ENCODE results near the gene STARD6. TPM values are rescaled to one million over a fixed set of nuclear protein-coding genes. Genes with fewer than 3 reads are reported as not detected.

STARD6 gene
- total RNA-seq, 1 experiment from 2014 or later = not detected

GRCh38 chr18:54382733-54383252 is 25.1 kb upstream of the STARD6 start:
- WGBS (ENCODE audit: extremely low coverage, insufficient read length, low lambda C conversion rate) = no CpG with 5 or more reads among the region's 8 CpGs
- no peak for TF ChIP-seq CTCF (conservative IDR thresholded peaks at IDR 0.05)
- Mint-ChIP-seq H3K36me3 (ENCODE audit: insufficient read depth in 1 of 3, low read depth in 3 of 3) (peaks cover 5 to 30% (median 22%) of the 10 kb centered on the region in 3 experiments), H3K4me3 (no peak overlapping the region), H3K27me3 (ENCODE audit: low read depth) (no peaks in the 10 kb centered on the region), H3K27ac (no peak overlapping the region), H3K9me3 (peaks cover 4 to 6% of the 10 kb centered on the region in 2 experiments), H3K4me1 (peaks cover 45 to 46% of the 10 kb centered on the region in 2 experiments)
- no peak overlapping the region for H2BK12ac ChIP-seq (ENCODE audit: insufficient read length, low read depth, low read length)
- H3K4ac ChIP-seq (ENCODE audit: low read depth, low read length) = no peak overlapping the region
- no peak overlapping the region for H3K4me2 ChIP-seq (ENCODE audit: insufficient read depth, insufficient read length, low read length)
- no peak overlapping the region for H3K56ac ChIP-seq (ENCODE audit: insufficient read length, low read depth, low read length)
- H2BK5ac ChIP-seq (ENCODE audit: insufficient read length, low read length) = no peak overlapping the region
- H4K5ac ChIP-seq (ENCODE audit: insufficient read length, low read depth, low read length) = no peak overlapping the region
- no peaks in the 10 kb centered on the region for H3K79me2 ChIP-seq (ENCODE audit: insufficient read depth, low read length)
- no peaks in the 10 kb centered on the region for H3K23me2 ChIP-seq (ENCODE audit: insufficient read length, low read depth, low read length, poor library complexity, severe bottlenecking)
- H4K91ac ChIP-seq (ENCODE audit: insufficient read length, low read depth, low read length) = no peak overlapping the region
- DNase-seq = no peak
- H2BK15ac ChIP-seq (ENCODE audit: low read depth, low read length) = no peak overlapping the region
- H3K18ac ChIP-seq (ENCODE audit: insufficient read length, low read depth, low read length) = no peak overlapping the region
- H4K20me1 ChIP-seq (ENCODE audit: control insufficient read depth, insufficient read depth, insufficient read length) = no peaks in the 10 kb centered on the region
- no peak overlapping the region for H2AK5ac ChIP-seq (ENCODE audit: insufficient read length, low read length)
- no peak overlapping the region for H3K9ac ChIP-seq (ENCODE audit: extremely low read depth, insufficient read length, low read length)
- H2AFZ ChIP-seq (ENCODE audit: low read length) = no peak overlapping the region
- no peaks in the 10 kb centered on the region for H3K27me3 ChIP-seq (ENCODE audit: insufficient read depth, low read length)
- H3T11ph ChIP-seq (ENCODE audit: low read length) = no peak overlapping the region
- no peaks in the 10 kb centered on the region for H3K79me1 ChIP-seq (ENCODE audit: insufficient read depth, low read depth, low read length, poor library complexity, severe bottlenecking)
- H3K9me3 ChIP-seq (ENCODE audit: control insufficient read depth, low read depth, low read length) = no peaks in the 10 kb centered on the region
- no peak overlapping the region for H3K14ac ChIP-seq (ENCODE audit: insufficient read depth, low read length)
- H2BK120ac ChIP-seq (ENCODE audit: low read depth, low read length, poor library complexity, severe bottlenecking) = no peak overlapping the region
- H2BK20ac ChIP-seq (ENCODE audit: low read depth, low read length, poor library complexity, severe bottlenecking) = no peak overlapping the region
- H3K23ac ChIP-seq (ENCODE audit: insufficient read length, low read depth, low read length) = no peak overlapping the region
- no peak overlapping the region for H3K27ac ChIP-seq (ENCODE audit: insufficient read length, low read depth, low read length)
- no peak overlapping the region for H4K8ac ChIP-seq (replicated peaks; ENCODE audit: insufficient read length, low read depth, low read length)
- H3K4me1 ChIP-seq (ENCODE audit: insufficient read depth, low read length) = peaks cover 6% of the 10 kb centered on the region

Measured in H9 (cell line).